ENCODE measurements around the gene TTC7B. TPM values are rescaled to one million over a fixed set of nuclear protein-coding genes. Genes with fewer than 3 reads are reported as not detected.

The TTC7B gene
- total and polyA plus RNA-seq, 7 donors, result 18.9 to 97.0 (median 59.0) TPM

GRCh38 chr14:90720336-90720735 is 95.9 kb downstream of the TTC7B start:
- H3K9me3 ChIP-seq, result no peaks in the 10 kb centered on the region
- H3K27me3 ChIP-seq (ENCODE audit: insufficient read depth in 3 of 3, low read length in 2 of 3), result no peaks in the 10 kb centered on the region
- 43 to 73% (median 65%) methylated on average over 7 of the region's 7 CpGs for WGBS, 3 donors
- peak overlapping the region; percentile 38 for H3K27ac ChIP-seq
- DNase-seq (no peak), ATAC-seq (peak in 3 of 4 donors; percentile 51 to 72 (median 67))
- peaks cover 27% of the 10 kb centered on the region for H3K4me1 ChIP-seq
- no peaks in the 10 kb centered on the region for H3K36me3 ChIP-seq (ENCODE audit: insufficient read depth in 1 of 2, low read depth in 1 of 2)
- no peak for TF ChIP-seq CTCF (IDR thresholded peaks at IDR 0.05)
- no peak overlapping the region for H3K4me3 ChIP-seq
- intact Hi-C loops (cut with DNase I), result no loop called here

- Histone ChIP-seq H3K4me3 (no peak overlapping the region), H3K27me3 (ENCODE audit: insufficient read depth in 3 of 3, low read length in 2 of 3) (no peaks in the 10 kb centered on the region), H3K27ac (peak overlapping the region; percentile 54), H3K4me1 (peaks cover 35% of the 10 kb centered on the region), H3K36me3 (ENCODE audit: insufficient read depth in 1 of 2, low read depth in 1 of 2) (peaks cover 0 to 4% of the 10 kb centered on the region in 2 donors), H3K9me3 (no peaks in the 10 kb centered on the region)
- TF ChIP-seq CTCF (IDR thresholded peaks at IDR 0.05), result no peak
- intact Hi-C loops (cut with DNase I), result no loop called here
- ATAC-seq (no peak), DNase-seq (no peak)
- 70 to 84% (median 80%) methylated on average over 3 of the region's 3 CpGs for WGBS, 3 donors
Measured at GRCh38 chr14:90717916-90718315, 98.3 kb downstream of the TTC7B start.

- Histone ChIP-seq H3K4me3 (no peak overlapping the region), H3K36me3 (ENCODE audit: insufficient read depth in 1 of 2, low read depth in 1 of 2) (peaks cover 0 to 4% of the 10 kb centered on the region in 2 donors), H3K4me1 (peaks cover 28% of the 10 kb centered on the region), H3K27me3 (ENCODE audit: insufficient read depth in 3 of 3, low read length in 2 of 3) (no peaks in the 10 kb centered on the region), H3K9me3 (no peaks in the 10 kb centered on the region), H3K27ac (peak overlapping the region; percentile 71)
- DNase-seq, result no peak
- ATAC-seq, result peak in 3 of 4 donors; percentile 20 to 35 (median 26)
- TF ChIP-seq CTCF (IDR thresholded peaks at IDR 0.05), result no peak
- intact Hi-C loops (cut with DNase I), result no loop called here
- WGBS, 3 donors, result 31 to 54% (median 32%) methylated on average over 4 of the region's 4 CpGs
Measured at GRCh38 chr14:90715993-90716392, 100.2 kb downstream of the TTC7B start.

- WGBS, 3 donors, result 36 to 77% (median 49%) methylated on average over 2 of the region's 2 CpGs
- DNase-seq (no peak), ATAC-seq (peak in 3 of 4 donors; percentile 46 to 68 (median 57))
- Histone ChIP-seq H3K4me3 (no peak overlapping the region), H3K4me1 (peaks cover 23% of the 10 kb centered on the region), H3K36me3 (ENCODE audit: insufficient read depth in 1 of 2, low read depth in 1 of 2) (peaks cover 0 to 4% of the 10 kb centered on the region in 2 donors), H3K27ac (peak overlapping the region; percentile 71), H3K27me3 (ENCODE audit: insufficient read depth in 3 of 3, low read length in 2 of 3) (no peaks in the 10 kb centered on the region), H3K9me3 (no peaks in the 10 kb centered on the region)
- intact Hi-C loops (cut with DNase I), result no loop called here
- no peak for TF ChIP-seq CTCF (IDR thresholded peaks at IDR 0.05)
Measured at GRCh38 chr14:90715495-90715894, 100.7 kb downstream of the TTC7B start.

GRCh38 chr14:90714811-90715210 is 101.4 kb downstream of the TTC7B start:
- peak overlapping the region; percentile 8 for H3K4me3 ChIP-seq
- H3K27ac ChIP-seq, result peak overlapping the region; percentile 71
- no peaks in the 10 kb centered on the region for H3K27me3 ChIP-seq (ENCODE audit: insufficient read depth in 3 of 3, low read length in 2 of 3)
- no peaks in the 10 kb centered on the region for H3K9me3 ChIP-seq
- H3K36me3 ChIP-seq (ENCODE audit: insufficient read depth in 1 of 2, low read depth in 1 of 2), result peaks cover 0 to 4% of the 10 kb centered on the region in 2 donors
- 19 to 70% (median 30%) methylated on average over 1 of the region's 1 CpG for WGBS, 3 donors
- ATAC-seq (peak in 3 of 4 donors; percentile 47 to 62 (median 61)), DNase-seq (no peak)
- intact Hi-C loops (cut with DNase I), result no loop called here
- peaks cover 19% of the 10 kb centered on the region for H3K4me1 ChIP-seq
- no peak for TF ChIP-seq CTCF (IDR thresholded peaks at IDR 0.05)

Data from psoas muscle (tissue), 8 donors.